GM19395 (cell line): Measurements from ENCODE around the gene VEGFC.
A peak's percentile ranks its signal among the peaks of the same experiment; 100 is the strongest.

ENCODE experiments used
- ATAC-seq: cut with Tn5 transposase; IDR thresholded peaks from one replicate; pipeline ENCODE4 v1.9.1; 2021; ENCODE audit warnings: mild to moderate bottlenecking, moderate library complexity; ENCODE audit not compliant: unreplicated experiment

Gene VEGFC

GRCh38 chr4:176792326-176793059 lies at the start of gene VEGFC:
Gene VEGFC (minus strand): TSS chr4:176792922. CDS start chr4:176792311, 611 bp downstream.
- peak; percentile 69 for ATAC-seq

- ATAC-seq = no peak
Measured at GRCh38 chr4:176841711-176842112, 49.0 kb upstream of the VEGFC start.

- no peak for ATAC-seq
Measured at GRCh38 chr4:176840166-176840565, 47.4 kb upstream of the VEGFC start.

GRCh38 chr4:176839656-176840055 lies 46.9 kb upstream of the VEGFC start:
- no peak for ATAC-seq

- no peak for ATAC-seq
Measured at GRCh38 chr4:176838601-176839433, 46.1 kb upstream of the VEGFC start.

- ATAC-seq = no peak
Measured at GRCh38 chr4:176837169-176837895, 44.6 kb upstream of the VEGFC start.

- no peak for ATAC-seq
Measured at GRCh38 chr4:176834531-176834930, 41.8 kb upstream of the VEGFC start.

GRCh38 chr4:176833400-176834175 lies 40.9 kb upstream of the VEGFC start:
- no peak for ATAC-seq

- ATAC-seq = no peak
Measured at GRCh38 chr4:176830971-176831370, 38.2 kb upstream of the VEGFC start.

GRCh38 chr4:176825586-176825985 lies 32.9 kb upstream of the VEGFC start:
- ATAC-seq = no peak

GRCh38 chr4:176824645-176825366 lies 32.1 kb upstream of the VEGFC start:
- no peak for ATAC-seq

GRCh38 chr4:176818531-176818930 lies 25.8 kb upstream of the VEGFC start:
- ATAC-seq = no peak

- peak; percentile 83 for ATAC-seq
Measured at GRCh38 chr4:176817204-176817603, 24.5 kb upstream of the VEGFC start.

- no peak for ATAC-seq
Measured at GRCh38 chr4:176814770-176815169, 22.0 kb upstream of the VEGFC start.

GRCh38 chr4:176810481-176811249 lies 17.9 kb upstream of the VEGFC start:
- no peak for ATAC-seq

GRCh38 chr4:176806778-176807375 lies 14.2 kb upstream of the VEGFC start:
- no peak for ATAC-seq

GRCh38 chr4:176805155-176805554 lies 12.4 kb upstream of the VEGFC start:
- no peak for ATAC-seq

GRCh38 chr4:176800891-176801534 lies 8.3 kb upstream of the VEGFC start:
- no peak for ATAC-seq
